HCT116 (cell line): ENCODE measurements around the gene MIB2. TPM values are rescaled to one million over a fixed set of nuclear protein-coding genes. Genes with fewer than 3 reads are reported as not detected.

Source experiments
- ATAC-seq: fragments of 200-7000 bp; cut with Tn5 transposase; 2 replicates; pipeline ENCODE4 v1.9.1; 2020; ENCODE audit warnings: mild to moderate bottlenecking, moderate library complexity
- BruUV-seq: library from RNA; stranded (reverse); fragments of 400-500 nt; replicated peaks from 2 replicates; lab custom pipeline; 2021; lab: Mats Ljungman, UMichigan
- CTCF ChIA-PET: fragments of 300-600 bp; sonication (Branson Sonifier 250); formaldehyde crosslinking; loops from one replicate; lab custom pipeline; 2021; ENCODE audit warnings: antibody characterized with exemption; lab: Charles Lee
- POLR2A ChIA-PET: fragments of 300-600, 350-600 bp; sonication (Branson Sonifier 250); formaldehyde crosslinking; loops from one replicate; lab custom pipeline; 2021; ENCODE audit warnings: antibody characterized with exemption; lab: Charles Lee
- RAD21 ChIA-PET, 2 experiments: fragments of 300-600 bp; sonication (Branson Sonifier 250); formaldehyde crosslinking; loops; one replicate each; lab custom pipeline; 2023; ENCODE audit warnings: low total read pairs in 2 of 2; ENCODE audit not compliant: uncharacterized antibody in 2 of 2, unreplicated experiment in 2 of 2, low non-redundant PET in 1 of 2; lab: Charles Lee
- DNase-seq: peaks from one replicate; pipeline ENCODE4 v3.0.0-alpha.2; 2010; ENCODE audit warnings: low read depth, low spot score
- H2AFZ ChIP-seq: fragments of 200-600 bp; shearing (Covaris generic), sonication (generic); 2 replicates; pipeline ENCODE4 v1.6.1; 2017; ENCODE audit warnings: low read depth, mixed run types, mixed read lengths, antibody characterized with exemption, low read length; ENCODE audit not compliant: poor library complexity, severe bottlenecking
- H3K27ac ChIP-seq: 2 replicates; pipeline ENCODE4 v1.5.1; 2012; ENCODE audit warnings: low read depth, low read length
- H3K27me3 ChIP-seq: fragments of 200-600 bp; sonication (generic); 2 replicates; pipeline ENCODE4 v1.6.1; 2016; ENCODE audit warnings: mixed run types, low read length, mixed read lengths; ENCODE audit not compliant: insufficient read depth
- H3K36me3 ChIP-seq, 2 experiments: fragments of 200-500 bp in 1 of 2; fragments of 200-600 bp in 1 of 2; sonication (Bioruptor generic) in 1 of 2; sonication (generic) in 1 of 2; 2 replicates each; pipeline versions ENCODE4 v1.5.1 to v1.6.1; 2014 to 2016; ENCODE audit warnings: low read length in 2 of 2, inconsistent platforms in 1 of 2, mixed read lengths in 1 of 2, mixed run types in 1 of 2; ENCODE audit not compliant: insufficient read depth in 2 of 2, control insufficient read depth in 1 of 2
- H3K4me1 ChIP-seq, 2 experiments: fragments of 200-600 bp in 1 of 2; sonication (generic) in 1 of 2; 2 replicates each; pipeline versions ENCODE4 v1.5.1 to v1.6.1; 2012 to 2017; ENCODE audit warnings: low read length in 2 of 2, inconsistent platforms in 1 of 2, mild to moderate bottlenecking in 1 of 2, mixed read lengths in 1 of 2, mixed run types in 1 of 2, moderate library complexity in 1 of 2; ENCODE audit not compliant: insufficient read depth in 2 of 2, control insufficient read depth in 1 of 2
- H3K4me2 ChIP-seq: fragments of 200-600 bp; sonication (generic); 2 replicates; pipeline ENCODE4 v1.6.1; 2017; ENCODE audit warnings: mixed run types, low read length, mixed read lengths
- H3K4me3 ChIP-seq, 2 experiments: fragments of 200-600 bp in 1 of 2; sonication (generic) in 1 of 2; replicated peaks in 1 of 2; 2 replicates each; pipeline ENCODE4 v1.5.1; 2011 to 2016; ENCODE audit warnings: low read length in 2 of 2, control low read depth in 1 of 2, low read depth in 1 of 2, mild to moderate bottlenecking in 1 of 2, mixed read lengths in 1 of 2, mixed run types in 1 of 2
- H3K79me2 ChIP-seq: fragments of 200-600 bp; sonication (generic); 2 replicates; pipeline ENCODE4 v1.6.1; 2017; ENCODE audit warnings: mild to moderate bottlenecking, mixed run types, low read length, moderate library complexity, mixed read lengths; ENCODE audit not compliant: insufficient read depth
- H3K9ac ChIP-seq: fragments of 200-600 bp; sonication (generic); 2 replicates; pipeline ENCODE4 v1.6.1; 2016; ENCODE audit warnings: low read length, mixed read lengths
- H3K9me2 ChIP-seq: fragments of 200-600 bp; sonication (generic), shearing (Covaris generic); 2 replicates; pipeline ENCODE4 v1.6.1; 2017; ENCODE audit warnings: mixed run types, mild to moderate bottlenecking, moderate library complexity; ENCODE audit not compliant: insufficient read depth
- H3K9me3 ChIP-seq, 2 experiments: fragments of 200-500 bp in 1 of 2; fragments of 200-600 bp in 1 of 2; sonication (Bioruptor generic) in 1 of 2; sonication (generic) in 1 of 2; 2 replicates each; pipeline ENCODE4 v1.6.1; 2014 to 2017; ENCODE audit warnings: low read length in 2 of 2, mixed read lengths in 2 of 2, inconsistent platforms in 1 of 2, low read depth in 1 of 2, mild to moderate bottlenecking in 1 of 2, mixed run types in 1 of 2, moderate library complexity in 1 of 2; ENCODE audit not compliant: control insufficient read depth in 1 of 2, insufficient read depth in 1 of 2
- H4K20me1 ChIP-seq: fragments of 200-600 bp; sonication (generic), shearing (Covaris generic); 2 replicates; pipeline ENCODE4 v1.6.1; 2017; ENCODE audit warnings: mixed run types, mild to moderate bottlenecking, moderate library complexity; ENCODE audit not compliant: insufficient read depth
- CBX3 ChIP-seq: IDR thresholded peaks from 2 replicates; pipeline ENCODE4 v1.6.1; 2012; ENCODE audit warnings: low read depth
- CTCF ChIP-seq, 3 experiments: fragments of 200-600 bp in 1 of 3; sonication (generic) in 1 of 3; IDR thresholded peaks in 2 of 3; conservative IDR thresholded peaks in 1 of 3; 2 replicates each; pipeline ENCODE4 v1.5.1; 2012 to 2017; ENCODE audit warnings: low read depth in 2 of 3, low read length in 2 of 3, antibody characterized with exemption in 1 of 3, borderline replicate concordance in 1 of 3, control low read depth in 1 of 3, mild to moderate bottlenecking in 1 of 3, mixed read lengths in 1 of 3, mixed run types in 1 of 3, moderate library complexity in 1 of 3; ENCODE audit not compliant: insufficient read depth in 1 of 3
- EGR1 ChIP-seq: IDR thresholded peaks from 2 replicates; pipeline ENCODE4 v1.6.1; 2012; ENCODE audit warnings: low read depth
- ELF1 ChIP-seq: IDR thresholded peaks from 2 replicates; pipeline ENCODE4 v1.6.1; 2012; ENCODE audit warnings: low read depth, borderline replicate concordance
- FOSL1 ChIP-seq: IDR thresholded peaks from 2 replicates; pipeline ENCODE4 v1.6.1; 2012; ENCODE audit warnings: low read depth
- MAX ChIP-seq: IDR thresholded peaks from 2 replicates; pipeline ENCODE4 v1.6.1; 2012
- POLR2AphosphoS5 ChIP-seq: IDR thresholded peaks from 2 replicates; pipeline ENCODE4 v1.6.1; 2011; ENCODE audit warnings: mild to moderate bottlenecking, low read depth, low read length, moderate library complexity
- RAD21 ChIP-seq: IDR thresholded peaks from 2 replicates; pipeline ENCODE4 v1.6.1; 2012; ENCODE audit warnings: low read depth, mild to moderate bottlenecking
- SIN3A ChIP-seq: IDR thresholded peaks from 2 replicates; pipeline ENCODE4 v1.6.1; 2012; ENCODE audit warnings: low read depth
- SRF ChIP-seq: IDR thresholded peaks from 2 replicates; pipeline ENCODE4 v1.6.1; 2012; ENCODE audit warnings: low read depth
- ZBTB33 ChIP-seq: IDR thresholded peaks from 2 replicates; pipeline ENCODE4 v1.6.1; 2011; ENCODE audit warnings: mild to moderate bottlenecking, low read length, moderate library complexity; ENCODE audit not compliant: insufficient replicate concordance; ENCODE audit errors: extremely low read depth
- ZNF274 ChIP-seq: fragments of 200-500 bp; sonication (Bioruptor generic); IDR thresholded peaks from 2 replicates; pipeline ENCODE4 v1.6.1; 2014; ENCODE audit warnings: mild to moderate bottlenecking, low read depth, low read length, inconsistent platforms
- intact Hi-C: fragments of 100-400 bp; cut with micrococcal nuclease; formaldehyde crosslinking; loops from 2 replicates; pipeline ENCODE4 v1.10.0; 2022
- total RNA-seq: library from RNA; stranded (reverse); gene quantifications from one replicate; pipeline ENCODE4 v1.2.1, GENCODE V29; 2021; ENCODE audit not compliant: unreplicated experiment
- TF ChIP-seq, protein P1 (sequence below): IDR thresholded peaks from 2 replicates; pipeline ENCODE4 v1.6.1; 2012; ENCODE audit warnings: low read depth
- TF ChIP-seq, protein P2 (sequence below): IDR thresholded peaks from 2 replicates; pipeline ENCODE4 v1.6.1; 2012

MIB2 gene
- total RNA-seq, 1 experiment from 2014 or later: 194 TPM

DNA sequence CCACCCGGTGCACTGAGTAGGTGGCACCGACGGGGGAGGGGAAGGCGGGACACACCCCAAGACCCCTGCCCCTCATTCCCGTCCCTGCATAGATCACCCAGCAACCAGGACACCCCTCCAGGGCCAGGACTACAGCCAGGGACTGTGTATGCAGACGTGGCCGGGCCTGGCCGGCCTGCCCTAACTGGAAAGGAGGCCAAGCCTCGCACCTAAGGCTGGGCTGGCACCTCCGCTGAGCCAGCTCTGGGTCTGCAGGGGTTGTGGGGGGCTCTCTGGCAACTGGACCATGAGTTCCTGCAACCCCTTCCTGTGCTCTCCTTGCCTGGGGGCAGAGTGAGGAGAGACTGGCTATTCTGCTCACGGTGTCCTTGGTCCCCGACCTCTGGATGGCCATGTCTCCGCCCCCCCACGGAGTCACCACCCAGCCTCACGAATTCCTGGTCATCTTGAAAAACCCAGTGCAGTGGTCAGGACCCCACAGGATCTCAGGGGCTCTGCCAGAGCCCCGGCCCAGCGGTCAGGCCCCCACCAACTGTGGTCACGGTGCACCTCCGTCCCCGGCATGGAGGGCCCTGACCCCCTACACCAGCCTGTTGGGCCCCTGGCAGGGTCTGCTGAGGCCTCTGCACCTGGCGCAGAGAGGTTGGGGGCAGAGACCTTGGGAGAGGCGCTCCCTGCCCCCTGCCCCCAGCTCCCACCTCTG, 14.3 kb upstream of the MIB2 start:
- Histone ChIP-seq H3K9me3 (no peaks in the 10 kb centered on the region), H3K79me2 (no peaks in the 10 kb centered on the region), H3K9ac (0 out of 2 replicates have a peak overlapping the region, but pooled peaks have one; percentile 38), H3K27ac (no peak overlapping the region; the same call in 1 of the 2 replicates), H3K27me3 (peaks cover 8% of the 10 kb centered on the region; the same call in 1 of the 2 replicates), H3K9me2 (no peaks in the 10 kb centered on the region), H3K36me3 (no peaks in the 10 kb centered on the region), H3K4me1 (peaks cover 10 to 34% of the 10 kb centered on the region in 2 experiments; a peak in 3 of 4 replicates), H3K4me2 (peak overlapping the region; percentile 84), H2AFZ (no peak overlapping the region), H3K4me3 (peak overlapping the region in 1 of 2 experiments; percentile 55), H4K20me1 (no peaks in the 10 kb centered on the region)
- intact Hi-C loops: no loop called here
- ChIA-PET POLR2A (no interaction called here), CTCF (no interaction called here), RAD21 (no interaction called here)
- TF ChIP-seq FOSL1 (no peak), POLR2AphosphoS5 (no peak), ELF1 (no peak), SRF (no peak), EGR1 (no peak), SIN3A (no peak), RAD21 (no peak), ZNF274 (no peak), CBX3 (no peak), CTCF (IDR thresholded peaks at IDR 0.05 in 2 of 3, conservative IDR thresholded peaks at IDR 0.05 in 1 of 3; ENCODE audit: borderline replicate concordance in 1 of 3, insufficient read depth in 1 of 3, low read depth in 2 of 3, low read length in 2 of 3) (no peak), ZBTB33 (no peak), MAX (no peak)
- TF ChIP-seq, protein P1, sequence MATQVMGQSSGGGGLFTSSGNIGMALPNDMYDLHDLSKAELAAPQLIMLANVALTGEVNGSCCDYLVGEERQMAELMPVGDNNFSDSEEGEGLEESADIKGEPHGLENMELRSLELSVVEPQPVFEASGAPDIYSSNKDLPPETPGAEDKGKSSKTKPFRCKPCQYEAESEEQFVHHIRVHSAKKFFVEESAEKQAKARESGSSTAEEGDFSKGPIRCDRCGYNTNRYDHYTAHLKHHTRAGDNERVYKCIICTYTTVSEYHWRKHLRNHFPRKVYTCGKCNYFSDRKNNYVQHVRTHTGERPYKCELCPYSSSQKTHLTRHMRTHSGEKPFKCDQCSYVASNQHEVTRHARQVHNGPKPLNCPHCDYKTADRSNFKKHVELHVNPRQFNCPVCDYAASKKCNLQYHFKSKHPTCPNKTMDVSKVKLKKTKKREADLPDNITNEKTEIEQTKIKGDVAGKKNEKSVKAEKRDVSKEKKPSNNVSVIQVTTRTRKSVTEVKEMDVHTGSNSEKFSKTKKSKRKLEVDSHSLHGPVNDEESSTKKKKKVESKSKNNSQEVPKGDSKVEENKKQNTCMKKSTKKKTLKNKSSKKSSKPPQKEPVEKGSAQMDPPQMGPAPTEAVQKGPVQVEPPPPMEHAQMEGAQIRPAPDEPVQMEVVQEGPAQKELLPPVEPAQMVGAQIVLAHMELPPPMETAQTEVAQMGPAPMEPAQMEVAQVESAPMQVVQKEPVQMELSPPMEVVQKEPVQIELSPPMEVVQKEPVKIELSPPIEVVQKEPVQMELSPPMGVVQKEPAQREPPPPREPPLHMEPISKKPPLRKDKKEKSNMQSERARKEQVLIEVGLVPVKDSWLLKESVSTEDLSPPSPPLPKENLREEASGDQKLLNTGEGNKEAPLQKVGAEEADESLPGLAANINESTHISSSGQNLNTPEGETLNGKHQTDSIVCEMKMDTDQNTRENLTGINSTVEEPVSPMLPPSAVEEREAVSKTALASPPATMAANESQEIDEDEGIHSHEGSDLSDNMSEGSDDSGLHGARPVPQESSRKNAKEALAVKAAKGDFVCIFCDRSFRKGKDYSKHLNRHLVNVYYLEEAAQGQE: no peak
- TF ChIP-seq, protein P2, sequence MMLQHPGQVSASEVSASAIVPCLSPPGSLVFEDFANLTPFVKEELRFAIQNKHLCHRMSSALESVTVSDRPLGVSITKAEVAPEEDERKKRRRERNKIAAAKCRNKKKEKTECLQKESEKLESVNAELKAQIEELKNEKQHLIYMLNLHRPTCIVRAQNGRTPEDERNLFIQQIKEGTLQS: no peak
- DNase-seq: no peak
- ATAC-seq: no peak
- no TSS peak for BruUV-seq
